HepG2 (cell line): ENCODE data around the gene SHISA6. TPM values are rescaled to one million over a fixed set of nuclear protein-coding genes. Genes with fewer than 3 reads are reported as not detected.

Source experiments
- AHDC1 ChIP-seq: sonication (generic); formaldehyde crosslinking; IDR thresholded peaks from 2 replicates; pipeline ENCODE4 v1.5.1; 2020; ENCODE audit warnings: mild to moderate bottlenecking, missing genetic modification reagents, borderline replicate concordance
- BORCS8-MEF2B ChIP-seq: sonication (generic); formaldehyde crosslinking; IDR thresholded peaks from 2 replicates; pipeline ENCODE4 v1.8.0; 2022; ENCODE audit warnings: mild to moderate bottlenecking, missing genetic modification reagents
- CBX5 ChIP-seq: sonication (generic); formaldehyde crosslinking; IDR thresholded peaks from 2 replicates; pipeline ENCODE4 v1.4.0; 2020; ENCODE audit warnings: missing genetic modification reagents, borderline replicate concordance
- CREB1 ChIP-seq, 2 experiments: fragments of 450-650 bp in 1 of 2; IDR thresholded peaks; 2 replicates each; pipeline ENCODE4 v1.6.1; 2016 to 2017; ENCODE audit warnings: control low read depth in 1 of 2, mild to moderate bottlenecking in 1 of 2, missing compliant biosample characterization in 1 of 2, missing genetic modification characterization in 1 of 2
- FOXP4 ChIP-seq: sonication (generic); formaldehyde crosslinking; IDR thresholded peaks from 2 replicates; pipeline ENCODE4 v1.4.0; 2020; ENCODE audit warnings: missing genetic modification reagents
- JARID2 ChIP-seq: sonication (generic); formaldehyde crosslinking; IDR thresholded peaks from 2 replicates; pipeline ENCODE4 v1.8.1; 2023; ENCODE audit warnings: missing genetic modification reagents, inconsistent platforms; ENCODE audit not compliant: insufficient replicate concordance
- JDP2 ChIP-seq: sonication (generic); formaldehyde crosslinking; IDR thresholded peaks from 2 replicates; pipeline ENCODE4 v1.8.1; 2022; ENCODE audit warnings: missing genetic modification reagents, borderline replicate concordance
- PRPF4 ChIP-seq: fragments of 200-400 bp; formaldehyde crosslinking; IDR thresholded peaks from 2 replicates; pipeline ENCODE4 v1.6.1; 2016; ENCODE audit warnings: low read length, low read depth; ENCODE audit not compliant: poor library complexity, severe bottlenecking
- ZFP1 ChIP-seq: IDR thresholded peaks from 2 replicates; pipeline ENCODE4 v1.6.1; 2016
- ZFP82 ChIP-seq: sonication (generic); formaldehyde crosslinking; IDR thresholded peaks from 2 replicates; pipeline ENCODE4 v1.5.1; 2020; ENCODE audit warnings: mild to moderate bottlenecking, missing genetic modification reagents, borderline replicate concordance
- ZNF12 ChIP-seq: sonication (generic); formaldehyde crosslinking; IDR thresholded peaks from 2 replicates; pipeline ENCODE4 v1.5.0; 2020; ENCODE audit warnings: missing genetic modification reagents
- ZNF646 ChIP-seq: sonication (generic); formaldehyde crosslinking; IDR thresholded peaks from 2 replicates; pipeline ENCODE4 v1.9.0; 2021; ENCODE audit warnings: mild to moderate bottlenecking, missing genetic modification reagents
- ZNF770 ChIP-seq: sonication (generic); formaldehyde crosslinking; IDR thresholded peaks from 2 replicates; pipeline ENCODE4 v1.5.0; 2020; ENCODE audit warnings: mild to moderate bottlenecking, missing genetic modification reagents
- polyA plus RNA-seq, 8 experiments: library from polyadenylated mRNA; depleted of rRNA in 3 of 8; stranded (reverse) in 7 of 8; unstranded in 1 of 8; fragments of >200 nt; fragmentation: Illumina TruSeq in 4 of 8; extraction: Trizol in 4 of 8; gene quantifications; 2 replicates each; pipeline versions ENCODE4 v1.2.1 to v1.2.3, GENCODE V29; 2011 to 2016; ENCODE audit warnings: low read depth in 4 of 8, missing spikeins in 1 of 8, mixed read lengths in 1 of 8; ENCODE audit not compliant: insufficient read depth in 1 of 8
- total RNA-seq, 5 experiments: library from RNA; depleted of rRNA; stranded (reverse); fragments of >200 nt; fragmentation: Illumina TruSeq; extraction: Trizol; gene quantifications; 2 replicates each; pipeline ENCODE4 v1.2.3, GENCODE V29; 2016; ENCODE audit warnings: low read depth in 1 of 5

The SHISA6 gene
- total and polyA plus RNA-seq, 2 of the 13 experiments (the other 11 are each of a cell fraction or from before 2014, with no cell fraction given), result not detected

- TF ChIP-seq ZNF770 (CRISPR knock-in tag) (no peak), ZFP1 (CRISPR knock-in tag) (no peak), AHDC1 (CRISPR knock-in tag) (0 out of 2 replicates have a peak, but pooled peaks have one; percentile 44), FOXP4 (peak; percentile 55; the same call in 1 of the 2 replicates), JARID2 (CRISPR knock-in tag) (no peak), ZFP82 (no peak), JDP2 (no peak), ZNF646 (CRISPR knock-in tag) (no peak), CREB1 (IDR thresholded peaks at IDR 0.05) (no peak), CREB1 (CRISPR knock-in tag; IDR thresholded peaks at IDR 0.05) (0 out of 2 replicates have a peak, but pooled peaks have one; percentile 11), ZNF12 (CRISPR knock-in tag) (peak; percentile 41), CBX5 (CRISPR knock-in tag) (no peak), BORCS8-MEF2B (CRISPR knock-in tag) (no peak), PRPF4 (no peak)
Measured at GRCh38 chr17:11608396-11608795, 367.4 kb downstream of the SHISA6 start (continued).
